Trophoblast cell (in vitro differentiated cells and primary cell): Measurements from ENCODE around the gene PREP.

Source experiments
- DNase-seq, 2 donors: peaks; one replicate each; pipeline ENCODE4 v3.0.0-alpha.2; 2016
- H2AFZ ChIP-seq: 2 replicates; pipeline ENCODE4 v1.6.1; 2013; ENCODE audit warnings: low read length, moderate library complexity, mild to moderate bottlenecking; ENCODE audit not compliant: insufficient read depth, poor library complexity
- H2AK5ac ChIP-seq: 2 replicates; pipeline ENCODE4 v1.6.1; 2013; ENCODE audit warnings: mild to moderate bottlenecking, low read length
- H2BK120ac ChIP-seq: 2 replicates; pipeline ENCODE4 v1.6.1; 2013; ENCODE audit warnings: low read length, mild to moderate bottlenecking, moderate library complexity; ENCODE audit not compliant: insufficient read depth, poor library complexity
- H2BK12ac ChIP-seq: 2 replicates; pipeline ENCODE4 v1.6.1; 2013; ENCODE audit warnings: mild to moderate bottlenecking, low read length, moderate library complexity
- H2BK5ac ChIP-seq: 2 replicates; pipeline ENCODE4 v1.6.1; 2013; ENCODE audit warnings: low read length, low read depth, moderate library complexity, mild to moderate bottlenecking; ENCODE audit not compliant: poor library complexity
- H3K14ac ChIP-seq: 2 replicates; pipeline ENCODE4 v1.6.1; 2013; ENCODE audit warnings: mild to moderate bottlenecking, low read length
- H3K18ac ChIP-seq: 2 replicates; pipeline ENCODE4 v1.6.1; 2013; ENCODE audit warnings: mild to moderate bottlenecking, low read length
- H3K23ac ChIP-seq: 2 replicates; pipeline ENCODE4 v1.6.1; 2013; ENCODE audit warnings: low read length
- H3K27ac ChIP-seq: 2 replicates; pipeline ENCODE4 v1.5.1; 2013; ENCODE audit warnings: low read depth, mild to moderate bottlenecking, inconsistent platforms, low read length, moderate library complexity
- H3K27me3 ChIP-seq: 2 replicates; pipeline ENCODE4 v1.6.1; 2013; ENCODE audit warnings: inconsistent platforms, mild to moderate bottlenecking, low read length, moderate library complexity; ENCODE audit not compliant: insufficient read depth
- H3K36me3 ChIP-seq, 2 experiments: 1 replicate in 1 of 2; 2 replicates in 1 of 2; pipeline ENCODE4 v1.6.1; 2013; ENCODE audit warnings: low read length in 2 of 2, mild to moderate bottlenecking in 2 of 2, moderate library complexity in 1 of 2; ENCODE audit not compliant: insufficient read depth in 2 of 2, control insufficient read depth in 1 of 2
- H3K4ac ChIP-seq: 2 replicates; pipeline ENCODE4 v1.6.1; 2013; ENCODE audit warnings: low read depth, mild to moderate bottlenecking, low read length, moderate library complexity
- H3K4me1 ChIP-seq, 2 experiments: 1 replicate in 1 of 2; 2 replicates in 1 of 2; pipeline ENCODE4 v1.6.1; 2013; ENCODE audit warnings: low read length in 2 of 2, mild to moderate bottlenecking in 2 of 2, moderate library complexity in 1 of 2; ENCODE audit not compliant: insufficient read depth in 2 of 2, control insufficient read depth in 1 of 2
- H3K4me2 ChIP-seq: 2 replicates; pipeline ENCODE4 v1.6.1; 2013; ENCODE audit warnings: inconsistent platforms, mild to moderate bottlenecking, low read length, moderate library complexity
- H3K4me3 ChIP-seq: 2 replicates; pipeline ENCODE4 v1.5.1; 2013; ENCODE audit warnings: mild to moderate bottlenecking, low read depth, low read length, inconsistent platforms
- H3K79me1 ChIP-seq: one replicate; pipeline ENCODE4 v1.6.1; 2013; ENCODE audit warnings: low read length
- H3K79me2 ChIP-seq: 2 replicates; pipeline ENCODE4 v1.6.1; 2013; ENCODE audit warnings: low read length, mild to moderate bottlenecking; ENCODE audit not compliant: control insufficient read depth, insufficient read depth, poor library complexity
- H3K9ac ChIP-seq: 2 replicates; pipeline ENCODE4 v1.6.1; 2013; ENCODE audit warnings: mild to moderate bottlenecking, low read length
- H3K9me3 ChIP-seq: 2 replicates; pipeline ENCODE4 v1.6.1; 2013; ENCODE audit warnings: low read depth, mild to moderate bottlenecking, control low read depth, inconsistent platforms, low read length; ENCODE audit not compliant: insufficient read depth
- H4K12ac ChIP-seq: 2 replicates; pipeline ENCODE4 v1.6.1; 2013; ENCODE audit warnings: low read depth, mild to moderate bottlenecking, low read length, moderate library complexity
- H4K8ac ChIP-seq: 2 replicates; pipeline ENCODE4 v1.6.1; 2013; ENCODE audit warnings: low read depth, mild to moderate bottlenecking, low read length, moderate library complexity
- H4K91ac ChIP-seq: one replicate; pipeline ENCODE4 v1.6.1; 2013; ENCODE audit warnings: low read depth, mild to moderate bottlenecking, low read length, moderate library complexity
- WGBS: extraction: QIAGEN DNeasy Blood & Tissue Kit; methylation state at CpG from one replicate; pipeline ENCODE4 v1.1.7; 2013; ENCODE audit warnings: missing lambda C conversion rate; ENCODE audit not compliant: insufficient read length, insufficient coverage; ENCODE audit errors: extremely low coverage; 5-methylcytosine and 5-hydroxymethylcytosine counted together

PREP gene

GRCh38 chr6:105276374-105276773 lies 126.5 kb downstream of the PREP start:
- Histone ChIP-seq H2BK12ac (no peak overlapping the region), H3K4me2 (no peak overlapping the region), H4K8ac (no peak overlapping the region), H3K14ac (no peak overlapping the region), H2BK5ac (no peak overlapping the region), H3K23ac (no peak overlapping the region), H3K4ac (no peak overlapping the region), H3K9ac (no peak overlapping the region), H4K91ac (no peak overlapping the region), H3K4me1 (no peaks in the 10 kb centered on the region), H3K4me3 (no peak overlapping the region), H3K18ac (no peak overlapping the region), H3K9me3 (peaks cover 2% of the 10 kb centered on the region), H3K79me2 (no peaks in the 10 kb centered on the region), H3K27me3 (no peaks in the 10 kb centered on the region), H2AFZ (no peak overlapping the region), H3K36me3 (peaks cover 10 to 19% of the 10 kb centered on the region in 2 experiments), H2BK120ac (no peak overlapping the region), H3K79me1 (no peaks in the 10 kb centered on the region), H2AK5ac (no peak overlapping the region), H4K12ac (no peak overlapping the region), H3K27ac (no peak overlapping the region)
- no CpG with 5 or more reads among the region's 3 CpGs for WGBS
- DNase-seq = no peak

- H4K12ac ChIP-seq = no peak overlapping the region
- WGBS = no CpG with 5 or more reads among the region's 2 CpGs
Measured at GRCh38 chr6:105275542-105275941, 127.3 kb downstream of the PREP start.

GRCh38 chr6:105274678-105275077 lies 128.2 kb downstream of the PREP start:
- H3K14ac ChIP-seq = no peak overlapping the region
- no peak overlapping the region for H3K23ac ChIP-seq
- H3K4me2 ChIP-seq = no peak overlapping the region
- H3K27ac ChIP-seq = no peak overlapping the region
- no peak overlapping the region for H3K9ac ChIP-seq
- no peak overlapping the region for H2BK12ac ChIP-seq
- H3K4me1 ChIP-seq = no peaks in the 10 kb centered on the region
- H3K18ac ChIP-seq = peak overlapping the region; percentile 41
- H3K4me3 ChIP-seq = no peak overlapping the region
- no peaks in the 10 kb centered on the region for H3K79me1 ChIP-seq
- peak overlapping the region; percentile 33 for H4K12ac ChIP-seq
- peaks cover 9 to 16% of the 10 kb centered on the region in 2 experiments for H3K36me3 ChIP-seq
- H3K4ac ChIP-seq = no peak overlapping the region
- H3K27me3 ChIP-seq = no peaks in the 10 kb centered on the region
- H3K79me2 ChIP-seq = no peaks in the 10 kb centered on the region
- no peak overlapping the region for H2AK5ac ChIP-seq
- WGBS = no CpG with 5 or more reads among the region's 4 CpGs
- H2AFZ ChIP-seq = no peak overlapping the region
- H4K91ac ChIP-seq = no peak overlapping the region
- H2BK5ac ChIP-seq = no peak overlapping the region
- H4K8ac ChIP-seq = no peak overlapping the region
- DNase-seq = no peak
- H3K9me3 ChIP-seq = no peaks in the 10 kb centered on the region
- H2BK120ac ChIP-seq = no peak overlapping the region

More at GRCh38 chr6:105275542-105275941, 127.3 kb downstream of the PREP start:
- no peak for DNase-seq
- H2BK12ac ChIP-seq = no peak overlapping the region
- H3K4me3 ChIP-seq = no peak overlapping the region
- H3K23ac ChIP-seq = no peak overlapping the region
- no peak overlapping the region for H3K27ac ChIP-seq
- no peak overlapping the region for H3K14ac ChIP-seq
- H4K91ac ChIP-seq = no peak overlapping the region
- no peak overlapping the region for H3K4me2 ChIP-seq
- H3K18ac ChIP-seq = no peak overlapping the region
- no peak overlapping the region for H3K4ac ChIP-seq
- no peak overlapping the region for H4K8ac ChIP-seq
- H3K9ac ChIP-seq = no peak overlapping the region
- no peak overlapping the region for H2BK5ac ChIP-seq
- H3K9me3 ChIP-seq = peaks cover under 1% of the 10 kb centered on the region
- no peak overlapping the region for H2AFZ ChIP-seq
- no peaks in the 10 kb centered on the region for H3K27me3 ChIP-seq
- H3K79me2 ChIP-seq = no peaks in the 10 kb centered on the region
- H2BK120ac ChIP-seq = no peak overlapping the region
- no peak overlapping the region for H2AK5ac ChIP-seq
- H3K79me1 ChIP-seq = no peaks in the 10 kb centered on the region
- H3K4me1 ChIP-seq = no peaks in the 10 kb centered on the region
- H3K36me3 ChIP-seq = peaks cover 10 to 16% of the 10 kb centered on the region in 2 experiments

GRCh38 chr6:105273589-105273988 lies 129.3 kb downstream of the PREP start:
- Histone ChIP-seq H3K4me3 (no peak overlapping the region), H3K4me2 (no peak overlapping the region), H4K91ac (no peak overlapping the region), H3K14ac (no peak overlapping the region), H3K4me1 (no peaks in the 10 kb centered on the region), H4K8ac (no peak overlapping the region), H3K23ac (no peak overlapping the region), H3K9ac (no peak overlapping the region), H3K79me1 (no peaks in the 10 kb centered on the region), H2BK12ac (no peak overlapping the region), H3K27me3 (no peaks in the 10 kb centered on the region), H3K18ac (no peak overlapping the region), H2BK5ac (no peak overlapping the region), H3K36me3 (peaks cover 9 to 16% of the 10 kb centered on the region in 2 experiments), H2AFZ (no peak overlapping the region), H3K4ac (no peak overlapping the region), H2AK5ac (no peak overlapping the region), H3K9me3 (no peaks in the 10 kb centered on the region), H2BK120ac (no peak overlapping the region), H4K12ac (no peak overlapping the region), H3K27ac (no peak overlapping the region), H3K79me2 (no peaks in the 10 kb centered on the region)
- WGBS = no CpG with 5 or more reads among the region's 8 CpGs
- no peak for DNase-seq
